NCI-H524 (cell line): ENCODE measurements around the gene MEGF6.

Experiments used
- DNase-seq, 2 experiments: peaks; one replicate each; lab custom pipeline; 2025; lab: John Stamatoyannopoulos, UW

Gene MEGF6

DNA sequence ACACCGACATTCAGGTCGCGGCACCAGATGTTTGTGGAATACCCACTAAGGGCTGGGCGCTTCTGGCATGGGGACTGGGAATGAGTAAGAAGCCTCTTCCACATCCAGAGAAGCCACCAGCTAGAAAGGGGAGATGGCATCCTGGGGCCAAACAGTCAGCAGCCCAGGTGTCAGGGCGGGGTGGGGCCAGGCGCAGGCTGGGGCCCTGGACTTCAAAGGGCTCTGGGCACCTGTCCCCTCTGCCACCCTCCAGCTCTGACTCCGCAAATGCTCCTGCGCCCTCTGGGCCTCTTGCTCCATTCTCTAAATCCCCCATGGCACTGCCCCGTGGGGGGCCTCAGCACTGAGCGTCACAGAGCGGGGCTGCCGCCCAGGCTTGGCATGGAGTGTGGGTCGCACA is 70.4 kb downstream of the MEGF6 start:
- no peak for DNase-seq

DNA sequence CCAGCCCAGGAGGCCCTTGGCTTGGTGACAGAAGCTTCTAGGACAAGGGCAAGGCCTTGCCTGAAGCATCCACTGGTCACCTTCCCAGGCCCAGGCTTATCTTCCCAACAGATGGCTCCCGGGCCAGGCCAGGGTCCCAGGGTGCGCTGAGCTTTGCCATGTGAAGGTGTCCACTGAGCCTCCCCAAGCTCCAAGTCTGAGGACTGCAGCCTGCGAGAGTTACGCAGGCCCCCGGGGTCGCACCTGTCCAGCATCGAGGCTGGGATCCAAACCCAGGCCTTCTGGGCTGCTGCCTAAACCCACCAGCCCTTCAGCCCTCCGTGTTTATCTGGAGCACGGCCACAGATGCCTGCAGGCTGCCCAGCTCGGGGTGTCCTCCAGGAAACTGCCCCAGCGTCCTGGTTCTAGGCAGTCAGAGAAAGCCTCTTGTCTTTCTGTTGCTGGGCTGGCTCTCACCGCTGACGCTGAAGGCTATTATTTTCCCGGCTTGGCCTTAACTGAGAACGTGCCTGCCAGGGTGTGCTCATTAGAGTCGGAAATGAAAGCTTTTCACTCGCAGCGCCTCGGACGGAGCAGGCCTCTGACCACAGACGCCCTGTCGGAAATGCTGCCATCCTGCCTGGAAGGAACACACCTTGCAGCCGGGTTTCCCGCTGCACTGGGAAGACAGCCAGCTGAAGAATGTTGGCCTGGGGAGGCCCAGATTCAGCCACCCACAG is 71.4 kb downstream of the MEGF6 start:
- DNase-seq: no peak

- no peak for DNase-seq
Observed at GRCh38 chr1:3537359-3537758, 73.9 kb downstream of the MEGF6 start.

DNA sequence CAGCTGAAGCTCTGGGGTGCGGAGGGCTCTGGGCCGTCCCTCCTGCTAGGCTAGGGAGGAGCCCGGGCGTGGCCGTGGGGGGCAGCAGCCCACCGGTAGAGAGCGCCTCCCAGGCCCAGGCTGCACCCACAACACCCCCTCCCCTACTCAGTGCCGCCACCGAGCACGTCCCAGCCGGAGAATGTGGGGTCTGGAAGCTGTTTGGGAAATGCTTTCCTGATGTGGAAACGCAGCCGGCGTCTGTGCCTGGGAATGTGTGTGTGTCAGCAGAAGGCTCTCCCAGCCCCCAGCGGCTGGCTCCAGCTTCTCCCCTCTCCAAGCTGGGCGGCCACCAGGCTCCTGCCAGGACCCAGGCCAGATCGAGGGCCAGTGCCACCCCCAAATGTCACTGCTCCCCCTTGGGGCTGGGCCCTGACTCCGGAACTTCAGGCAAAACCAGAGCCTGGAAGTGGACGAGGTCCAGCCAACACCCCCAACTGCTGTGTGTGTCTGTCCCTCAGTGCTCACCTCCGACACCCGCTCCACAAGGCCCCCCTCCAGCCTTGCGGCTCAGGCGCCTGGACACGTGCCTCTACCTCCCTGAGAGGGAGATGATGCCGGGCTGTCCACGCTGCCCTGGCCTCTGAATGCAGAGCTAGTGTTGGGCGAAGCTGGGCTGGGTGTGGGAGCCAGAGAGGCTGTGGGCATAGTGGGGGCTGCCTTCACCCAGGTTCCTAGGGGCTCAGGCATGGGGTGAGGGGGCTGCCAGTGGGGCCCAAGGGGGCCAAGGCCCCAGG is 74.7 kb downstream of the MEGF6 start:
- no peak for DNase-seq

- no peak for DNase-seq
Observed at GRCh38 chr1:3535732-3536131, 75.6 kb downstream of the MEGF6 start.

DNA sequence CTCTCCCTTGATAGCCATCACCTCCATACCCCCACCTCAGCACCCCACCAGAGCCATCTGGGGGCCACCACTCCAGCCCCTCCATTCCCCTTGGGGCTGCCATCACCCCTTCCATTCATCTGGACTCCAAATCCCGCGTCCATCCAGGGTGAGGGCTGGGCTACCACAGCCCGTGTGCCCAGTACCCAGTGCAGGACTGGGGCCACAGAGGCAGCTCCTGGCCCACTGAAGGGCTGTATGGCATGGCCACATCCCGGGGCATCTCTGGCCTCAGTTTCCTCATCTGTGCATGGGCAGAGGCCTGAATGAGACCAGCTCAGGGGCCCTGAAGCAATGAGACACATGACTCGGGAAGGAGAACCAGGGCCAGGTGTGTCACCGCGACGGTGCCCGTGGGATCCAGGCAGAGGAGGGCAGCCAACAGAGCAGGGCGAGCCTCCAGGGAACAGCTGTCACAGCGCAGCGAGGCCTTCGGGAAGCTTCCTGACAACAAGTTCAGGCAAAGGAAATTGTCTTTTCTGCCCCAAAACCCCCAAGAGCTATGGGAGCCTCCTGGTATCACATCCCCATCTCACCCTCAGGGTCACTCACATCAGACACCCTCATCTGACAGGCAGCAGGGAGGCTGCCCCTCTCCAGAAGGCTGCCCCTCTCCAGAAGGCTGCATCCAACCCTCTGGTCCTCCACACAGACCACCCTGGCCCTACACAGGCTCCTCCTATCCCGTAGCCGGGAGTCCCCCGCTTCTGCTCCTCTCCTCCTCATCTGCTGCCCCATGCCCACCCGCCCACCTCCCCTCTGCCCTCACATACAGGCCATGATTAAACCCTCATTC is 76.3 kb downstream of the MEGF6 start:
- DNase-seq: peak in 1 of 2 experiments; percentile 29

DNA sequence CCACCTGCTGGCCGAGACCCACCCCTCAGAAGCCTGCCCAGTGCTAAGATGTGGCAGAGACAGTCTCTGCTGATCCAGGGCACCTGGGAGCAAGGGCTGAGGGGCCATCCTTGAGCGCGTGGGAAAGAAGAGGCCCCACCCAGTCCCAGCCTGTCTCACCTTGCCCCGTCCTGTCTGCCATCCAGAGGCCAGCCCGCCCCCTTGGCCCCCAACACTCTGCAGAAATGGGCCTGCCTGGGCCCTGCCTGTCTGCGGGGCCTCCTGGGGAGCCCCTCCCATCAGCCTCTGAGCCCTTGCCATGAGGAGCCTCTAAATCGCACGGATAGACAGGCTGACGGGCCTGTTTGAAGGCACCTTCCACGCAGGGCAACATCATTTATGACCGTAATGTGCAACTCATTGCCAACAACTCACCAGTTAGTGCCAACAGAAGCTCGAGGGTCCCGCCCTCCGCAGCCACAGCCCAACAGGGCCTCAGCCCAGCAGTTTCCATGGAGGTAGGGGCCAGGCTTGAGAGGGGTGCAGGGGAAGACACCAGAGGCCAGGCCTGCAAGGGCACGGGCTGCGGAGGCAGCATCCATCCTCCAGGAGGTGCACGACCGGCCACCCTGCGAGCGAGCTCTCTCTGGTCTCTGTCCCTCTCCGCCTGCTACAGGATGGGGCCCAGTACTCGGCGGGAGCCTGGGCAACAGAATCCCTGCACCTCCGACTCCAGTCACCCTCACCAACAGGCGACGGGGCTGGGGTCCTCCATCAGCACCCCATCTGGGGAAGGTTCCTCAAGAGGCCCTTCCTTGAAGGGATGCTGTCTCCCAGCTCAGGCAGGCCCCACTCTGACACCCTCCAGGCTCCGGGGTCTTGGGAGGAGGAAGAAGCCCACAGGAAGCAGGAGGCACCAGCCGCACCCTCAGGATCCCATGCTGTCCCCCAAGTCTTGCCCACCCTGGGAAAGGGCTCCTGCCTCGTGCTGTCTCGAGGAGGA is 78.0 kb downstream of the MEGF6 start:
- DNase-seq: peak in 1 of 2 experiments; percentile 3

DNA sequence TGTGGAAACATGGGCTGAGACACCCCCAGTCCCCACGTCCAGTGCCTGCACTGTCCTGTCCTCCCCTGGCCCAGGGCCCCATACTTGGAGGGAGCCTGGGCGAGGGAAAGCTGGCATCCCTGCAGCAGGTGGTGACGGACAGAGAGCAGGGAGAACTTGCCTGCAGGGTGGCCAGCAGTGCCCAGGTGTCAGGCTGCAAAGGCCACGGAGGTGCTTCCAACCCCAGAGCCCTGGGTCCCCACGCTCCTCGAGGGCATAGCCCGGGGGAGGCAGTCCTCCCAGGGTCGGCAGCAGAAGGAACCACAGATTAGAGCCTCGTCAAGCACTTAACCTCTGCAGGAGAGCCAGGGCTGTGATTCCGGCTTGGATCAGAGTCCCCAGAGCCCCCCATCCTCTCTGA is 79.4 kb downstream of the MEGF6 start:
- DNase-seq: no peak

GRCh38 chr1:3530926-3531818 is 80.1 kb downstream of the MEGF6 start:
- DNase-seq: peak in 1 of 2 experiments; percentile 22

DNA sequence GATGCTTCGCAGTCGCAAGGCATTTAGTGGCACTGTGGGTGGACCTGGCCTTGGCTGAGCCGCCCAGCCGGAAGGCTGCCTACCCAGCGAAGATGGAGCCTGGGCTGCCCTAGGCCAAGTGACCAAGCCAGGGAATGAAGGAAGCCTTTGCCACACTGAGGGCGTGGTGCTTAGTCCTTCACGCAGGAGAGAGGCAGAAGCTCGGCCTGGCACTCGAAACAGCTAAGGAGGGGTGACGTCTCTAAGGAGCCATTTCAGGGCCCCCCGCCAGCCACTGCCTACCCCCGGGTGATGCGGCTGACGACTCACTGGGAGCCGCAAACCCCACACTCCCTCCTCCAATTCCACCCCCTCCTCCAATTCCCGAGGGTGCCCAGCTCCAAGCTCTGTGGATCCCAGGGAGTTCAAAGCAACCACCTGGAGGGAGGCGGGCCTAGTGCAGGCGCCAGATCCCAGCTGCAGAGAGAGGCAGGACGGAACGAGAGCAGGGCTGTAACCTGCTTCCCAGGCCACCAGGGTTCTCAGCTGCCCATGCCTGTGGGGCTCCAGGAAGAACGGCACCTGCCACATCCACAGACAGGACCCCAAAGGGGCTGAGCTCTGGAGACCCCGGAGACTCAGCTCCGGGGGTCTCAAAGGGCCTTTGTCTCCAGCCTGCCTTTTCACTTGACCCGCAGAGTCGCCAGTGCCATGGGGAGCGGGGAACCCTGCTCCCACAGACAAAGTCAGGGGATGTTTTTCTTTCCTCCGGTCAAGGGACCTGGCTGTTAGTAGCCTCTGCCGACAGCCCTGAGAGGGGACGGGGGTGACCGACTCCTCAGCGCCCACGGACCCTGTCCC is 81.0 kb downstream of the MEGF6 start:
- DNase-seq: peak in 1 of 2 experiments; percentile 2

DNA sequence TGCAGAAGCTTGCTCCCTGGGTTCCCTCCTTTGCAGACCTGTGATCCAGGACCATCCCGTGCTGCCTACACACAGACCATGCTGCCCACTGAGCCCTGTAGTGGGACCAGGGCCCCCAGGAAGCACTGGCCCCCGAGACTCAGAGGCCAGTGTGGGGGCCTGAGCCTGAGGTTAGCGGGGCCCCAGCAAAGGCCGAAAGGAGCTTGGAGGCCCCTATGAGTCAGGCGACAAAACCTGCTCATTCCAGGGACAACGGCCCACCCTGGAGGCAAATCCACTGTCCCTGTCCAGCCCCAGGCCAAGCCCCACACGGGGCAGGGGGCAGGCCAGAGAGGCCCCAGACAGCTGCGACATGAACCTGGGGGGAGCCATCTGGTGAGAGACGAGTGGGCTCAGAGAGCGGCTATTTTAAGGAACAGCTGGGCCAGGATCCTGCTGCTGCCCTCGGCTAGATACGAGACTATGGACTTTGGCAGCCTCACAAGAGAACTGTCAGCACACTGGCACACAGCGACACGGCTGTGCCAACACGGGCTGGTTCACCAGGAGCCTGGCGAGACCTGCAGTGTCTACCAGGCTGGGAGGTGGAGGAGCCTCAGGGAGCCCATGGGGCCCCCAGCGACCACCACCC is 82.1 kb downstream of the MEGF6 start:
- DNase-seq: peak; percentile 40 to 62

DNA sequence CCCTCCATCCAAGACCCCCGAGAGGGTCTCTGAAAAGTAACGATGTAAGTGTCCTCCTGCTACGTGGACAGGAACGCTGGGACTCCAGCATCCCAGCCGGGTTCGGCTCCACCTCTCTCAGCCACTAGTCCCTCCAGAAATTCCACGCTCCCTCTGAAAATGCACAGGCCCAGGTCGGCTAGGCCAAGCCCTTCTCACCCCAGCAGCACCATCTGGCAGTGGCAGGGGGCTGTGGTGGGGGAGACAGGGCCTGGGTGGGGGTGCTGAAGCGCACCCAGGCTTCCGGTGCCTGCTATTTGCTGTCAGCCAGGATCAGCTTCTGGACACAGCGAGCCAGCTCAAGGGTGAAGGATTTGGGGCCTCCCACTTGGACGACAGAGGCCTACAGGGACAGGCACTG is 83.5 kb downstream of the MEGF6 start:
- no peak for DNase-seq

GRCh38 chr1:3525551-3526482 is 85.5 kb downstream of the MEGF6 start:
- DNase-seq: peak in 1 of 2 experiments; percentile 35

- peak in 1 of 2 experiments; percentile 14 for DNase-seq
Observed at GRCh38 chr1:3524556-3525203, 86.6 kb downstream of the MEGF6 start.

DNA sequence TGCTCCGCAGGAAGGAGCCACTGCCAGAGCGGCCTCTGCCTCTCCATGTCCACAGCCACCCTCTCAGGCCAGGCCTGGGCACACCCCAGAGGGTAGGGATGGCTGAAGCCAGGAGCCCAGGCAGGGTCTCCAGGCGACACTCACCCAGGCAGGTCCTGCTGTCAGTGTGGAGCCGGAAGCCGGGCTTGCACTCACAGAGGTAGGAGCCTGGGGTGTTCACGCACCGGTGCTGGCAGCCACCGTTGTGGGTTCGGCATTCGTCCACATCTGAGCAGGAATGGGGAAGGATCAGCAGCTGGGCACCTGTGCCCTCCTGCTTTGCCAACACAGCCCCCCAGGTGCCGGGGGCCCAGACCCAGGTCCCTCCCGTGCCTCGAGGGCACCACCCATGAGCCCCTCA is 87.3 kb downstream of the MEGF6 start:
- no peak for DNase-seq

GRCh38 chr1:3522564-3523265 is 88.6 kb downstream of the MEGF6 start:
- no peak for DNase-seq

- no peak for DNase-seq
Observed at GRCh38 chr1:3522112-3522511, 89.2 kb downstream of the MEGF6 start.
